ENCODE results near the gene MED26.
A peak's percentile ranks its signal among the peaks of the same experiment; 100 is the strongest.

The MED26 gene

DNA sequence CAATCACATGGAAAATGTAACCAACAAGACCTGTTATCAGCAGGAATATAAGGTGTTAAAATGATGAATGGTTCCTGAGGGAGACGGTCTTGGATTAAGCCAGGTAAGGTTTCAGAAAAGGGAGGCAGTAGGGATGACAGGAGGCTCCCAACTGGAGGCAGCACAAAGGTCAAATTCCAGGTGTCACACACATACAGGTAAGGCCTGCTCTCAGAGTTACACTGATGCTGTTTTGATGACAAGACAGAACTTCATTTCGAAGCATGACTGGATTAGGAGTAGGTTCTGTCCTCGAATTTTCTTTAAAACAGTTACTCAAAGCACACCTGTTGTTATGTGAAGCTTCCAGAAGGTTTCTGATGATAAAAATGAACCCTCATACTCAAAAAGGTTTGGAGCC is 7.4 kb downstream of the MED26 start:
- CTCF ChIA-PET: no interaction called here
- no peaks in the 10 kb centered on the region for H3K9me3 ChIP-seq (ENCODE audit: control insufficient read depth, insufficient read depth, low read depth, low read length)
- no peak for TF ChIP-seq ZNF610 (tag by site-specific recombination; IDR thresholded peaks at IDR 0.05; ENCODE audit: borderline replicate concordance)
- peak; percentile 24; the same call in 1 of the 2 replicates for TF ChIP-seq SCRT2 (tag by site-specific recombination; IDR thresholded peaks at IDR 0.05)
- POLR2A ChIA-PET: no interaction called here
- no peaks in the 10 kb centered on the region for H3K4me1 ChIP-seq (ENCODE audit: control insufficient read depth, insufficient read depth, low read length)
- peaks cover 0 to 23% of the 10 kb centered on the region in 2 experiments; a peak in 1 of 3 replicates for H3K36me3 ChIP-seq (ENCODE audit: control insufficient read depth in 2 of 2, insufficient read depth in 1 of 2, low read length in 2 of 2)
- H3K4me3 ChIP-seq (ENCODE audit: low read depth, low read length): no peak overlapping the region
- H3K27ac ChIP-seq (ENCODE audit: extremely low read depth, low read depth, low read length): no peak overlapping the region

DNA sequence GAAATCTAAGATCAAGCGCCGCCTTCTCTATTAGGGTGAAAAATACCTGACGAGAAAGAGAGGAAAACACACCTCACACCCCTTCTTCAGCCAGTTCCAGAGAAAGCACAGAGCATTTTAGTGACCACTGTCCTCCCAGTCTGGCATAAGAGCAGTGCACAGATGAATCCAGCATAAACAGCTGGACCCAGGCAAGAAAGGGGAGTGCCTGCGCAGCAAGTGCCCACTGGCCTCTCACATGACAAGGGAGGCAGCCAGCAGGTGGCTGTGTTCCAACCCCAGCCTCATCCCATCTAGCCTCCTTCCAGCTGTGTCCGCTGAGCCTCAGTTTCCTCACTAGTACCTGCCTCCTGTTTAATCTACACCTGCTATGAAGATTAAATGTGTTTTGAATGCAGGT is 8.0 kb downstream of the MED26 start:
- TF ChIP-seq, protein P1, sequence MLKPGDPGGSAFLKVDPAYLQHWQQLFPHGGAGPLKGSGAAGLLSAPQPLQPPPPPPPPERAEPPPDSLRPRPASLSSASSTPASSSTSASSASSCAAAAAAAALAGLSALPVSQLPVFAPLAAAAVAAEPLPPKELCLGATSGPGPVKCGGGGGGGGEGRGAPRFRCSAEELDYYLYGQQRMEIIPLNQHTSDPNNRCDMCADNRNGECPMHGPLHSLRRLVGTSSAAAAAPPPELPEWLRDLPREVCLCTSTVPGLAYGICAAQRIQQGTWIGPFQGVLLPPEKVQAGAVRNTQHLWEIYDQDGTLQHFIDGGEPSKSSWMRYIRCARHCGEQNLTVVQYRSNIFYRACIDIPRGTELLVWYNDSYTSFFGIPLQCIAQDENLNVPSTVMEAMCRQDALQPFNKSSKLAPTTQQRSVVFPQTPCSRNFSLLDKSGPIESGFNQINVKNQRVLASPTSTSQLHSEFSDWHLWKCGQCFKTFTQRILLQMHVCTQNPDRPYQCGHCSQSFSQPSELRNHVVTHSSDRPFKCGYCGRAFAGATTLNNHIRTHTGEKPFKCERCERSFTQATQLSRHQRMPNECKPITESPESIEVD (tag by site-specific recombination; IDR thresholded peaks at IDR 0.05): no peak
- TF ChIP-seq ZNF596 (tag by site-specific recombination; IDR thresholded peaks at IDR 0.05) (no peak), ZBTB17 (tag by site-specific recombination; IDR thresholded peaks at IDR 0.05) (no peak), ZNF521 (tag by site-specific recombination; IDR thresholded peaks at IDR 0.05) (no peak), ZNF175 (tag by site-specific recombination; IDR thresholded peaks at IDR 0.05) (no peak), GLIS2 (tag by site-specific recombination; IDR thresholded peaks at IDR 0.05) (no peak), ZNF747 (tag by site-specific recombination; IDR thresholded peaks at IDR 0.05) (no peak), KLF8 (tag by site-specific recombination; IDR thresholded peaks at IDR 0.05) (no peak), ZNF112 (tag by site-specific recombination; IDR thresholded peaks at IDR 0.05) (no peak), ZNF16 (tag by site-specific recombination; IDR thresholded peaks at IDR 0.05; ENCODE audit: low read depth) (no peak), ZNF324 (tag by site-specific recombination; IDR thresholded peaks at IDR 0.05) (no peak), ZFP41 (tag by site-specific recombination; IDR thresholded peaks at IDR 0.05; ENCODE audit: borderline replicate concordance) (no peak), GFI1B (tag by site-specific recombination; IDR thresholded peaks at IDR 0.05) (no peak), ZNF830 (tag by site-specific recombination; IDR thresholded peaks at IDR 0.05; ENCODE audit: low read depth) (no peak)
- TF ChIP-seq, protein P2, sequence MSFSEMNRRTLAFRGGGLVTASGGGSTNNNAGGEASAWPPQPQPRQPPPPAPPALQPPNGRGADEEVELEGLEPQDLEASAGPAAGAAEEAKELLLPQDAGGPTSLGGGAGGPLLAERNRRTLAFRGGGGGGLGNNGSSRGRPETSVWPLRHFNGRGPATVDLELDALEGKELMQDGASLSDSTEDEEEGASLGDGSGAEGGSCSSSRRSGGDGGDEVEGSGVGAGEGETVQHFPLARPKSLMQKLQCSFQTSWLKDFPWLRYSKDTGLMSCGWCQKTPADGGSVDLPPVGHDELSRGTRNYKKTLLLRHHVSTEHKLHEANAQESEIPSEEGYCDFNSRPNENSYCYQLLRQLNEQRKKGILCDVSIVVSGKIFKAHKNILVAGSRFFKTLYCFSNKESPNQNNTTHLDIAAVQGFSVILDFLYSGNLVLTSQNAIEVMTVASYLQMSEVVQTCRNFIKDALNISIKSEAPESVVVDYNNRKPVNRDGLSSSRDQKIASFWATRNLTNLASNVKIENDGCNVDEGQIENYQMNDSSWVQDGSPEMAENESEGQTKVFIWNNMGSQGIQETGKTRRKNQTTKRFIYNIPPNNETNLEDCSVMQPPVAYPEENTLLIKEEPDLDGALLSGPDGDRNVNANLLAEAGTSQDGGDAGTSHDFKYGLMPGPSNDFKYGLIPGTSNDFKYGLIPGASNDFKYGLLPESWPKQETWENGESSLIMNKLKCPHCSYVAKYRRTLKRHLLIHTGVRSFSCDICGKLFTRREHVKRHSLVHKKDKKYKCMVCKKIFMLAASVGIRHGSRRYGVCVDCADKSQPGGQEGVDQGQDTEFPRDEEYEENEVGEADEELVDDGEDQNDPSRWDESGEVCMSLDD (tag by site-specific recombination; IDR thresholded peaks at IDR 0.05): no peak
- TF ChIP-seq, protein P3, sequence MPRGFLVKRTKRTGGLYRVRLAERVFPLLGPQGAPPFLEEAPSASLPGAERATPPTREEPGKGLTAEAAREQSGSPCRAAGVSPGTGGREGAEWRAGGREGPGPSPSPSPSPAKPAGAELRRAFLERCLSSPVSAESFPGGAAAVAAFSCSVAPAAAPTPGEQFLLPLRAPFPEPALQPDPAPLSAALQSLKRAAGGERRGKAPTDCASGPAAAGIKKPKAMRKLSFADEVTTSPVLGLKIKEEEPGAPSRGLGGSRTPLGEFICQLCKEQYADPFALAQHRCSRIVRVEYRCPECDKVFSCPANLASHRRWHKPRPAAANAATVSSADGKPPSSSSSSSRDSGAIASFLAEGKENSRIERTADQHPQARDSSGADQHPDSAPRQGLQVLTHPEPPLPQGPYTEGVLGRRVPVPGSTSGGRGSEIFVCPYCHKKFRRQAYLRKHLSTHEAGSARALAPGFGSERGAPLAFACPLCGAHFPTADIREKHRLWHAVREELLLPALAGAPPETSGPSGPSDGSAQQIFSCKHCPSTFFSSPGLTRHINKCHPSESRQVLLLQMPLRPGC (tag by site-specific recombination; IDR thresholded peaks at IDR 0.05): no peak
- H3K9me3 ChIP-seq (ENCODE audit: control insufficient read depth, insufficient read depth, low read depth, low read length): no peaks in the 10 kb centered on the region
- ChIA-PET POLR2A (no interaction called here), CTCF (no interaction called here)
- no peak overlapping the region for H3K27ac ChIP-seq (ENCODE audit: extremely low read depth, low read depth, low read length)
- H3K4me1 ChIP-seq (ENCODE audit: control insufficient read depth, insufficient read depth, low read length): no peaks in the 10 kb centered on the region
- H3K4me3 ChIP-seq (ENCODE audit: low read depth, low read length): no peak overlapping the region
- H3K36me3 ChIP-seq (ENCODE audit: control insufficient read depth in 2 of 2, insufficient read depth in 1 of 2, low read length in 2 of 2): peaks cover 0 to 17% of the 10 kb centered on the region in 2 experiments; a peak in 1 of 3 replicates

All from HEK293 (cell line).